Measurements from ENCODE around the gene PTPRG. TPM values are rescaled to one million over a fixed set of nuclear protein-coding genes. Genes with fewer than 3 reads are reported as not detected.

Gene PTPRG
- total and polyA plus RNA-seq, 2 donors (not counting 3 experiments of a cell fraction or from before 2014, with no cell fraction given) = 8.9 to 39.1 TPM

DNA sequence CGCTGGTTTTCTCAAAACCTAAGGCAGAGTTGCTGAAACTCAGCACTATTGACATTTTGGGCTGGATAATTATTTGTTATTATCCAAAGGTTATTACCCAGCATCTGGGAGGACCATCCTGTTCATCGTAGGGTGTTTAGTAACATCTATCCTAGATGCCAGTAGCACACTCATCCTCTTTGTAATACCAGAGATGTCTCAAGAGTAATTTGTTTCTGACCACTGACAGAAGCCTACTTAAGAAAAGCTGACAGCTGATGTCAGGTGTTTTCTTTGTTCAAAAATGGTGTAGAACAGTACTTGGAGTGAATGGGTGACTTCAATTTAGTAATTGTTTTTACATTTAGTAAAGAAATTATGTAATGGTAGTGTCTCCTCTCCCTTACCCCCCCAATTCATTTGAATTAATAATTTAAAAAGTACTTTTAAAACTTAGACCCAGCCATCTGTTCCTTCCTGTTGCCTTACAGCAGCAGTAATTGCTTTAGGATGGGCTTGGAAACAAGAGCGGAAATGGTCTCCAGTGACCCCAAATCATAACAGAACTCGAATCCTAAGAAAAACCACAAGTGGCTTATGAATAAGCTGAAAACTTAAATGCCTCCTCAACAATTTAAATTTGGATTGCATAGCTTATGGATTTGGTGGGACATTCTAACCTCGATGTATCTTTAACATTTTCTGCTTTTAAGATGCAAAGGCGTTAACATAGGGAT, 105.4 kb downstream of the PTPRG start:
- POLR2A ChIA-PET = no interaction called here
- no TSS peak for BruUV-seq (replicated peaks)
- DNase-seq (ENCODE audit: low read depth, low spot score) (no peak), FAIRE-seq (no peak)
- Histone ChIP-seq H3K9me3 (replicated peaks; ENCODE audit: control insufficient read depth, insufficient read depth, low read length) (no peaks in the 10 kb centered on the region), H3K9me1 (replicated peaks; ENCODE audit: control insufficient read depth, extremely low read depth, insufficient read depth, low read length) (no peaks in the 10 kb centered on the region), H3K79me2 (ENCODE audit: control insufficient read depth, insufficient read depth, low read length) (peaks cover 2% of the 10 kb centered on the region), H4K20me1 (replicated peaks; ENCODE audit: control insufficient read depth, extremely low read depth, insufficient read depth, low read length) (no peaks in the 10 kb centered on the region), H3K4me1 (ENCODE audit: control insufficient read depth, extremely low read depth, insufficient read depth, low read length) (peaks cover 2% of the 10 kb centered on the region), H3K9ac (replicated peaks; ENCODE audit: extremely low read depth, insufficient read depth, low read length) (no peak overlapping the region), H3K4me2 (ENCODE audit: insufficient read depth, low read length) (no peak overlapping the region), H2AFZ (ENCODE audit: low read depth, low read length) (no peak overlapping the region), H3K4me3 (replicated peaks in 1 of 3; ENCODE audit: insufficient read depth in 1 of 3, low read depth in 1 of 3, low read length in 3 of 3) (no peak overlapping the region), H3K36me3 (ENCODE audit: control insufficient read depth in 2 of 2, extremely low read depth in 1 of 2, insufficient read depth in 2 of 2, low read length in 2 of 2) (no peaks in the 10 kb centered on the region), H3K27me3 (ENCODE audit: control insufficient read depth in 2 of 2, insufficient read depth in 2 of 2, low read length in 2 of 2) (no peaks in the 10 kb centered on the region), H3K27ac (ENCODE audit: insufficient read depth, low read depth, low read length) (no peak overlapping the region)
- CTCF ChIA-PET = no interaction called here
- intact Hi-C loops (cut with micrococcal nuclease) = no loop called here
- dilution Hi-C loops (cut with MboI; ENCODE audit: extremely low pct_ligation_motif_present, low sequenced_read_pairs) = no loop called here
- TF ChIP-seq, protein P1, sequence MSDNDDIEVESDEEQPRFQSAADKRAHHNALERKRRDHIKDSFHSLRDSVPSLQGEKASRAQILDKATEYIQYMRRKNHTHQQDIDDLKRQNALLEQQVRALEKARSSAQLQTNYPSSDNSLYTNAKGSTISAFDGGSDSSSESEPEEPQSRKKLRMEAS (IDR thresholded peaks at IDR 0.05; ENCODE audit: insufficient read depth, insufficient read length) = no peak
- TF ChIP-seq, protein P2, sequence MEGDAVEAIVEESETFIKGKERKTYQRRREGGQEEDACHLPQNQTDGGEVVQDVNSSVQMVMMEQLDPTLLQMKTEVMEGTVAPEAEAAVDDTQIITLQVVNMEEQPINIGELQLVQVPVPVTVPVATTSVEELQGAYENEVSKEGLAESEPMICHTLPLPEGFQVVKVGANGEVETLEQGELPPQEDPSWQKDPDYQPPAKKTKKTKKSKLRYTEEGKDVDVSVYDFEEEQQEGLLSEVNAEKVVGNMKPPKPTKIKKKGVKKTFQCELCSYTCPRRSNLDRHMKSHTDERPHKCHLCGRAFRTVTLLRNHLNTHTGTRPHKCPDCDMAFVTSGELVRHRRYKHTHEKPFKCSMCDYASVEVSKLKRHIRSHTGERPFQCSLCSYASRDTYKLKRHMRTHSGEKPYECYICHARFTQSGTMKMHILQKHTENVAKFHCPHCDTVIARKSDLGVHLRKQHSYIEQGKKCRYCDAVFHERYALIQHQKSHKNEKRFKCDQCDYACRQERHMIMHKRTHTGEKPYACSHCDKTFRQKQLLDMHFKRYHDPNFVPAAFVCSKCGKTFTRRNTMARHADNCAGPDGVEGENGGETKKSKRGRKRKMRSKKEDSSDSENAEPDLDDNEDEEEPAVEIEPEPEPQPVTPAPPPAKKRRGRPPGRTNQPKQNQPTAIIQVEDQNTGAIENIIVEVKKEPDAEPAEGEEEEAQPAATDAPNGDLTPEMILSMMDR (IDR thresholded peaks at IDR 0.05; ENCODE audit: extremely low read depth in 1 of 2, insufficient read depth in 1 of 2, low read depth in 1 of 2, low read length in 2 of 2) = no peak
- TF ChIP-seq EZH2 (IDR thresholded peaks at IDR 0.05; ENCODE audit: borderline replicate concordance, low read depth, low read length, severe bottlenecking) = no peak
- TF ChIP-seq POLR2A (IDR thresholded peaks at IDR 0.05; ENCODE audit: low read depth, low read length) = no peak
- TF ChIP-seq POLR2AphosphoS5 (IDR thresholded peaks at IDR 0.05; ENCODE audit: insufficient read depth, low read depth, low read length) = no peak
